Memory B cell (primary cell): ENCODE measurements around the gene FAM221B.
A peak's percentile ranks its signal among the peaks of the same experiment; 100 is the strongest.

Source experiments
- ATAC-seq: fragments of 150-1000 bp; cut with Tn5 transposase; 2 replicates; pipeline ENCODE4 v1.10.0; 2021; ENCODE audit warnings: low read depth, mild to moderate bottlenecking, moderate library complexity
- DNase-seq, 2 donors: peaks; one replicate each; pipeline ENCODE4 v3.0.0; 2022; ENCODE audit warnings: low spot score in 2 of 2
- H3K27ac Mint-ChIP-seq: one replicate; pipeline ENCODE4 v1.8.0; 2022; ENCODE audit warnings: mild to moderate bottlenecking, moderate library complexity, mixed read lengths
- H3K27me3 Mint-ChIP-seq: one replicate; pipeline ENCODE4 v1.8.0; 2022; ENCODE audit warnings: mixed read lengths
- H3K36me3 Mint-ChIP-seq: one replicate; pipeline ENCODE4 v1.8.0; 2022; ENCODE audit warnings: mild to moderate bottlenecking, mixed read lengths
- H3K4me1 Mint-ChIP-seq: one replicate; pipeline ENCODE4 v1.8.0; 2022; ENCODE audit warnings: mixed read lengths
- H3K4me3 Mint-ChIP-seq: one replicate; pipeline ENCODE4 v1.8.0; 2022; ENCODE audit warnings: mild to moderate bottlenecking, moderate library complexity, mixed read lengths
- H3K9me3 Mint-ChIP-seq: one replicate; pipeline ENCODE4 v1.8.0; 2022; ENCODE audit warnings: mixed read lengths

Gene FAM221B

GRCh38 chr9:35858458-35858857, 29.9 kb upstream of the FAM221B start:
- H3K36me3 Mint-ChIP-seq: no peaks in the 10 kb centered on the region
- no peak overlapping the region for H3K4me3 Mint-ChIP-seq
- no peak overlapping the region for H3K27ac Mint-ChIP-seq
- no peaks in the 10 kb centered on the region for H3K9me3 Mint-ChIP-seq
- H3K4me1 Mint-ChIP-seq: peaks cover 4% of the 10 kb centered on the region
- peaks cover 15% of the 10 kb centered on the region for H3K27me3 Mint-ChIP-seq
- DNase-seq (no peak), ATAC-seq (no peak)

GRCh38 chr9:35856882-35857281, 28.4 kb upstream of the FAM221B start:
- H3K4me1 Mint-ChIP-seq: peaks cover 4% of the 10 kb centered on the region
- no peaks in the 10 kb centered on the region for H3K36me3 Mint-ChIP-seq
- no peaks in the 10 kb centered on the region for H3K9me3 Mint-ChIP-seq
- DNase-seq (no peak), ATAC-seq (no peak)
- H3K27me3 Mint-ChIP-seq: peaks cover 8% of the 10 kb centered on the region
- no peak overlapping the region for H3K4me3 Mint-ChIP-seq
- no peak overlapping the region for H3K27ac Mint-ChIP-seq

- peaks cover 1% of the 10 kb centered on the region for H3K4me1 Mint-ChIP-seq
- H3K4me3 Mint-ChIP-seq: no peak overlapping the region
These were observed 27.7 kb upstream of the FAM221B start for GRCh38 chr9:35856206-35856605.

GRCh38 chr9:35854091-35854762, 25.7 kb upstream of the FAM221B start:
- H3K4me3 Mint-ChIP-seq: no peak overlapping the region
- no peaks in the 10 kb centered on the region for H3K27me3 Mint-ChIP-seq
- no peak overlapping the region for H3K27ac Mint-ChIP-seq
- ATAC-seq (no peak), DNase-seq (no peak)
- no peaks in the 10 kb centered on the region for H3K36me3 Mint-ChIP-seq
- no peaks in the 10 kb centered on the region for H3K9me3 Mint-ChIP-seq
- H3K4me1 Mint-ChIP-seq: no peaks in the 10 kb centered on the region

More at GRCh38 chr9:35856206-35856605, 27.7 kb upstream of the FAM221B start:
- H3K36me3 Mint-ChIP-seq: no peaks in the 10 kb centered on the region
- ATAC-seq (no peak), DNase-seq (no peak)
- H3K27ac Mint-ChIP-seq: no peak overlapping the region
- H3K27me3 Mint-ChIP-seq: peaks cover 2% of the 10 kb centered on the region
- H3K9me3 Mint-ChIP-seq: no peaks in the 10 kb centered on the region

GRCh38 chr9:35852876-35853865, 24.6 kb upstream of the FAM221B start:
- Mint-ChIP-seq H3K36me3 (no peaks in the 10 kb centered on the region), H3K4me1 (peaks cover 7% of the 10 kb centered on the region), H3K9me3 (no peaks in the 10 kb centered on the region), H3K4me3 (no peak overlapping the region), H3K27ac (no peak overlapping the region), H3K27me3 (no peaks in the 10 kb centered on the region)
- DNase-seq (no peak), ATAC-seq (no peak)

- H3K36me3 Mint-ChIP-seq: peaks cover under 1% of the 10 kb centered on the region
- DNase-seq (no peak), ATAC-seq (no peak)
- H3K9me3 Mint-ChIP-seq: no peaks in the 10 kb centered on the region
- H3K27me3 Mint-ChIP-seq: no peaks in the 10 kb centered on the region
- no peak overlapping the region for H3K4me3 Mint-ChIP-seq
- H3K4me1 Mint-ChIP-seq: peaks cover 15% of the 10 kb centered on the region
- H3K27ac Mint-ChIP-seq: no peak overlapping the region
These were observed 23.8 kb upstream of the FAM221B start for GRCh38 chr9:35852267-35852815.

GRCh38 chr9:35847792-35848572, 19.4 kb upstream of the FAM221B start:
- H3K4me1 Mint-ChIP-seq: peaks cover 38% of the 10 kb centered on the region
- ATAC-seq: peak; percentile 64

GRCh38 chr9:35845824-35846771, 17.6 kb upstream of the FAM221B start:
- Mint-ChIP-seq H3K36me3 (peaks cover 2% of the 10 kb centered on the region), H3K27ac (peak overlapping the region; percentile 48), H3K9me3 (no peaks in the 10 kb centered on the region), H3K4me1 (peaks cover 47% of the 10 kb centered on the region), H3K27me3 (no peaks in the 10 kb centered on the region), H3K4me3 (peak overlapping the region; percentile 49)
- ATAC-seq (no peak), DNase-seq (no peak)

More at GRCh38 chr9:35847792-35848572, 19.4 kb upstream of the FAM221B start:
- H3K4me3 Mint-ChIP-seq: peak overlapping the region; percentile 38
- peaks cover 2% of the 10 kb centered on the region for H3K36me3 Mint-ChIP-seq
- no peaks in the 10 kb centered on the region for H3K27me3 Mint-ChIP-seq
- peak in 1 of 2 donors; percentile 23 for DNase-seq
- no peaks in the 10 kb centered on the region for H3K9me3 Mint-ChIP-seq
- peak overlapping the region; percentile 62 for H3K27ac Mint-ChIP-seq

- ATAC-seq (peak; percentile 92), DNase-seq (peak in 1 of 2 donors; percentile 56)
- peak overlapping the region; percentile 48 for H3K27ac Mint-ChIP-seq
- H3K9me3 Mint-ChIP-seq: no peaks in the 10 kb centered on the region
- peaks cover 2% of the 10 kb centered on the region for H3K36me3 Mint-ChIP-seq
- H3K27me3 Mint-ChIP-seq: no peaks in the 10 kb centered on the region
- peaks cover 54% of the 10 kb centered on the region for H3K4me1 Mint-ChIP-seq
- peak overlapping the region; percentile 45 for H3K4me3 Mint-ChIP-seq
These were observed 16.2 kb upstream of the FAM221B start for GRCh38 chr9:35844628-35845270.

GRCh38 chr9:35842795-35843194, 14.3 kb upstream of the FAM221B start:
- no peaks in the 10 kb centered on the region for H3K9me3 Mint-ChIP-seq
- H3K36me3 Mint-ChIP-seq: peaks cover 2% of the 10 kb centered on the region
- H3K4me1 Mint-ChIP-seq: peaks cover 44% of the 10 kb centered on the region
- peak; percentile 27 for ATAC-seq
- no peak overlapping the region for H3K4me3 Mint-ChIP-seq
- H3K27ac Mint-ChIP-seq: peak overlapping the region; percentile 81
- no peaks in the 10 kb centered on the region for H3K27me3 Mint-ChIP-seq
- DNase-seq: no peak

GRCh38 chr9:35842020-35842745, 13.7 kb upstream of the FAM221B start:
- Mint-ChIP-seq H3K4me3 (no peak overlapping the region), H3K36me3 (no peaks in the 10 kb centered on the region), H3K27me3 (no peaks in the 10 kb centered on the region), H3K27ac (peak overlapping the region; percentile 81), H3K9me3 (no peaks in the 10 kb centered on the region), H3K4me1 (peaks cover 38% of the 10 kb centered on the region)
- DNase-seq: no peak
- ATAC-seq: no peak

GRCh38 chr9:35841645-35841900, 13.0 kb upstream of the FAM221B start:
- Mint-ChIP-seq H3K27ac (no peak overlapping the region), H3K9me3 (no peaks in the 10 kb centered on the region), H3K27me3 (no peaks in the 10 kb centered on the region), H3K4me3 (no peak overlapping the region), H3K4me1 (peaks cover 35% of the 10 kb centered on the region), H3K36me3 (no peaks in the 10 kb centered on the region)
- ATAC-seq (no peak), DNase-seq (no peak)
